Neural cell (in vitro differentiated cells): Measurements from ENCODE around the gene ANKRD35. TPM values are rescaled to one million over a fixed set of nuclear protein-coding genes. Genes with fewer than 3 reads are reported as not detected.
A peak's percentile ranks its signal among the peaks of the same experiment; 100 is the strongest.
"Not testable (repeated sequence)": the region's sequence is repeated elsewhere in the genome, so short reads cannot be mapped to it uniquely, and the experiment has no call there.

Experiments
- H2AFZ ChIP-seq: fragments of 200-600, 300-800 bp; sonication (generic), shearing (Covaris generic); 2 replicates; pipeline ENCODE4 v1.6.0; 2014; ENCODE audit warnings: low read depth, mild to moderate bottlenecking, antibody characterized with exemption, low read length, moderate library complexity
- H3F3A ChIP-seq: fragments of 200-600 bp; shearing (Covaris generic); 2 replicates; pipeline ENCODE4 v1.6.1; 2016; ENCODE audit warnings: mild to moderate bottlenecking, moderate library complexity, mixed read lengths, antibody characterized with exemption, low read length; ENCODE audit not compliant: insufficient read depth, poor library complexity, severe bottlenecking
- H3K27ac ChIP-seq: fragments of 200-600, 300-800 bp; sonication (generic), shearing (Covaris generic); 2 replicates; pipeline ENCODE4 v1.5.1; 2014; ENCODE audit warnings: mild to moderate bottlenecking, low read length, moderate library complexity
- H3K27me3 ChIP-seq: fragments of 300-800, 200-600 bp; sonication (generic), shearing (Covaris generic); 2 replicates; pipeline ENCODE4 v1.6.0; 2014; ENCODE audit warnings: mild to moderate bottlenecking, low read depth, low read length, moderate library complexity; ENCODE audit not compliant: insufficient read depth
- H3K36me3 ChIP-seq: fragments of 300-800, 200-600 bp; sonication (generic), shearing (Covaris generic); 2 replicates; pipeline ENCODE4 v1.5.1; 2014; ENCODE audit warnings: mild to moderate bottlenecking, antibody characterized with exemption, low read length, moderate library complexity; ENCODE audit not compliant: insufficient read depth
- H3K4me2 ChIP-seq: fragments of 300-800, 200-600 bp; sonication (generic), shearing (Covaris generic); 2 replicates; pipeline ENCODE4 v1.6.0; 2014; ENCODE audit warnings: mild to moderate bottlenecking, low read length
- H3K4me3 ChIP-seq: fragments of 300-800, 200-600 bp; sonication (generic), shearing (Covaris generic); 2 replicates; pipeline ENCODE4 v1.5.1; 2014; ENCODE audit warnings: mild to moderate bottlenecking, low read length, moderate library complexity
- H3K79me2 ChIP-seq: fragments of 200-600 bp; shearing (Covaris generic); replicated peaks from 2 replicates; pipeline ENCODE4 v1.6.0; 2014; ENCODE audit warnings: mild to moderate bottlenecking, low read length, moderate library complexity; ENCODE audit not compliant: insufficient read depth
- H3K9ac ChIP-seq: fragments of 300-800, 200-600 bp; sonication (generic), shearing (Covaris generic); 2 replicates; pipeline ENCODE4 v1.6.1; 2016; ENCODE audit warnings: mild to moderate bottlenecking, low read length, mixed read lengths
- H3K9me2 ChIP-seq: fragments of 200-600 bp; shearing (Covaris generic); 2 replicates; pipeline ENCODE4 v1.6.1; 2016; ENCODE audit warnings: mild to moderate bottlenecking, low read length, mixed read lengths; ENCODE audit not compliant: insufficient read depth
- H3K9me3 ChIP-seq: fragments of 200-600, 300-800 bp; sonication (generic), shearing (Covaris generic); 2 replicates; pipeline ENCODE4 v1.6.1; 2016; ENCODE audit warnings: mild to moderate bottlenecking, mixed run types, low read length, moderate library complexity, mixed read lengths
- H4K20me1 ChIP-seq: fragments of 200-600 bp; shearing (Covaris generic); 2 replicates; pipeline ENCODE4 v1.6.1; 2016; ENCODE audit warnings: mild to moderate bottlenecking, mixed run types; ENCODE audit not compliant: insufficient read depth
- CTCF ChIP-seq: fragments of 450-650 bp; IDR thresholded peaks from 2 replicates; pipeline ENCODE4 v1.5.1; 2014; ENCODE audit warnings: antibody characterized with exemption, mild to moderate bottlenecking, moderate library complexity; ENCODE audit not compliant: poor library complexity, severe bottlenecking
- EP300 ChIP-seq: fragments of 450-650 bp; conservative IDR thresholded peaks from 2 replicates; pipeline ENCODE4 v1.6.1; 2014; ENCODE audit warnings: antibody characterized with exemption, mild to moderate bottlenecking, moderate library complexity; ENCODE audit not compliant: poor library complexity, severe bottlenecking
- EZH2 ChIP-seq: fragments of 200-600, 300-800 bp; shearing (Covaris generic), sonication (generic); IDR thresholded peaks from 2 replicates; pipeline ENCODE4 v1.6.1; 2014; ENCODE audit warnings: antibody characterized with exemption, low read length, borderline replicate concordance, mild to moderate bottlenecking; ENCODE audit not compliant: insufficient read depth, poor library complexity, severe bottlenecking
- MXI1 ChIP-seq: fragments of 450-650 bp; conservative IDR thresholded peaks from 2 replicates; pipeline ENCODE4 v1.6.1; 2014; ENCODE audit warnings: antibody characterized with exemption, mild to moderate bottlenecking; ENCODE audit not compliant: poor library complexity, severe bottlenecking
- POLR2AphosphoS5 ChIP-seq: IDR thresholded peaks from 2 replicates; pipeline ENCODE4 v1.6.1; 2012
- RAD21 ChIP-seq: fragments of 450-650 bp; conservative IDR thresholded peaks from 2 replicates; pipeline ENCODE4 v1.6.1; 2014; ENCODE audit warnings: antibody characterized with exemption, mild to moderate bottlenecking, moderate library complexity
- REST ChIP-seq: IDR thresholded peaks from 2 replicates; pipeline ENCODE4 v1.6.1; 2012; ENCODE audit warnings: borderline replicate concordance
- SMC3 ChIP-seq: fragments of 450-650 bp; conservative IDR thresholded peaks from 2 replicates; pipeline ENCODE4 v1.6.1; 2014; ENCODE audit warnings: antibody characterized with exemption, mild to moderate bottlenecking, moderate library complexity; ENCODE audit not compliant: poor library complexity
- TAF1 ChIP-seq: IDR thresholded peaks from 2 replicates; pipeline ENCODE4 v1.6.1; 2012; ENCODE audit warnings: low read depth
- polyA plus RNA-seq: library from polyadenylated mRNA; depleted of rRNA; stranded (reverse); fragments of >200 nt; gene quantifications from 2 replicates; pipeline ENCODE4 v1.2.3, GENCODE V29; 2014

The ANKRD35 gene
- polyA plus RNA-seq, 1 donor from 2014 or later, result not detected

GRCh38 chr1:145926686-145927062, 41.0 kb upstream of the ANKRD35 start:
- peak overlapping the region; percentile 40 for H2AFZ ChIP-seq
- peak overlapping the region; percentile 70 for H3K4me3 ChIP-seq
- H3K4me2 ChIP-seq, result peak overlapping the region; percentile 93
- no peaks in the 10 kb centered on the region for H4K20me1 ChIP-seq
- H3K79me2 ChIP-seq, result peaks cover 11% of the 10 kb centered on the region
- H3K27ac ChIP-seq, result peak overlapping the region; percentile 97
- H3K27me3 ChIP-seq, result no peaks in the 10 kb centered on the region
- TF ChIP-seq TAF1, result no peak
- TF ChIP-seq CTCF, result no peak
- TF ChIP-seq EZH2, result no peak
- TF ChIP-seq MXI1, result no peak
- no peak for TF ChIP-seq RAD21
- TF ChIP-seq POLR2AphosphoS5, result no peak
- no peak for TF ChIP-seq SMC3
- no peak for TF ChIP-seq REST
- TF ChIP-seq EP300, result no peak
- H3K9me2 ChIP-seq, result no peaks in the 10 kb centered on the region
- H3F3A ChIP-seq, result no peaks in the 10 kb centered on the region
- no peaks in the 10 kb centered on the region for H3K36me3 ChIP-seq
- H3K9me3 ChIP-seq, result no peaks in the 10 kb centered on the region
- H3K9ac ChIP-seq, result peak overlapping the region; percentile 84

- no peak overlapping the region for H3K9ac ChIP-seq
- no peaks in the 10 kb centered on the region for H3K36me3 ChIP-seq
- no peak overlapping the region for H3K27ac ChIP-seq
- H3K9me3 ChIP-seq, result no peaks in the 10 kb centered on the region
- no peaks in the 10 kb centered on the region for H3F3A ChIP-seq
- no peak overlapping the region for H2AFZ ChIP-seq
- H4K20me1 ChIP-seq, result no peaks in the 10 kb centered on the region
- H3K79me2 ChIP-seq, result peaks cover 11% of the 10 kb centered on the region
- TF ChIP-seq TAF1, result no peak
- no peak overlapping the region for H3K4me2 ChIP-seq
- H3K27me3 ChIP-seq, result no peaks in the 10 kb centered on the region
- H3K4me3 ChIP-seq, result no peak overlapping the region
- no peaks in the 10 kb centered on the region for H3K9me2 ChIP-seq
These were observed 36.6 kb upstream of the ANKRD35 start for GRCh38 chr1:145922266-145922665.

GRCh38 chr1:145920297-145920696, 34.6 kb upstream of the ANKRD35 start:
- H3K4me3 ChIP-seq, H3K4me2 ChIP-seq, H3K9me3 ChIP-seq, H3K79me2 ChIP-seq, H3K36me3 ChIP-seq, H3F3A ChIP-seq, H2AFZ ChIP-seq, H3K27me3 ChIP-seq, H3K27ac ChIP-seq, H4K20me1 ChIP-seq, H3K9me2 ChIP-seq, H3K9ac ChIP-seq: not testable (repeated sequence)
